GM10248 (cell line): ENCODE results near the gene IGFBPL1.

Experiments used
- CTCF ChIA-PET: fragments of 300-600 bp; sonication (Branson Sonifier 250); formaldehyde crosslinking; extraction: SDS; loops from one replicate; lab custom pipeline; 2021; ENCODE audit warnings: antibody characterized with exemption; lab: Yijun Ruan, JAX
- POLR2A ChIA-PET: fragments of 350-650 bp; sonication (Branson Sonifier 250); formaldehyde crosslinking; extraction: SDS; loops from one replicate; lab custom pipeline; 2020; ENCODE audit warnings: antibody characterized with exemption; lab: Yijun Ruan, JAX
- DNase-seq: peaks from one replicate; pipeline ENCODE4 v3.0.0; 2012; ENCODE audit errors: extremely low spot score
- CTCF ChIP-seq: IDR thresholded peaks from 2 replicates; pipeline ENCODE4 v1.5.1; 2012; ENCODE audit warnings: mild to moderate bottlenecking, low read depth; ENCODE audit errors: extremely low read depth, missing control alignments, control extremely low read depth

IGFBPL1 gene

GRCh38 chr9:38370176-38370575, 54.1 kb downstream of the IGFBPL1 start:
- POLR2A ChIA-PET = no interaction called here
- CTCF ChIA-PET = interaction anchor here (0.8 to 1.7 kb wide), 4 partner anchors 10 to 63 kb away, joined by 3 to 13 read pairs (median 4); no protein-coding TSS in a partner anchor
- no peak for DNase-seq
- no peak for TF ChIP-seq CTCF

DNA sequence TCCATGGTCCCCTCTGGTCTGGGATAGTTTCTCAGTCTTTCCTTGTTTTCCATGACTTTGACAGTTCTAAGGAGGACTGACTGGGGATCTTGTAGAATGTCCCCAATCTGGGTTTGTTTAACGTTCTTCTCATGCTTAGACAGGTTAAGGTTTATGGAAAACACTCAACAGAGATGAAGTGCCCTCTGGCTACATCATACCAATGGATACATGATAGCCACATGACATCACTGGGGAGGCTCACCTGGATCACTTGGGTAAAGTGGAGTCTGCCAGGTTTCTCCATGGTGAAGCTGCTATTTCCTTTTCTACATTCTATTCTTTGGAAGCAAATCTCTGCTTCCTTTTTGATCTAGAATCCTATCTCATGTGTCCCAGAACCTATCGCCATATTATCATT, 55.5 kb downstream of the IGFBPL1 start:
- ChIA-PET CTCF (no interaction called here), POLR2A (no interaction called here)
- no peak for TF ChIP-seq CTCF
- no peak for DNase-seq

- no peak for TF ChIP-seq CTCF
- no peak for DNase-seq
- POLR2A ChIA-PET = no interaction called here
- CTCF ChIA-PET = no interaction called here
Measured at GRCh38 chr9:38367898-38368297, 56.4 kb downstream of the IGFBPL1 start.

DNA sequence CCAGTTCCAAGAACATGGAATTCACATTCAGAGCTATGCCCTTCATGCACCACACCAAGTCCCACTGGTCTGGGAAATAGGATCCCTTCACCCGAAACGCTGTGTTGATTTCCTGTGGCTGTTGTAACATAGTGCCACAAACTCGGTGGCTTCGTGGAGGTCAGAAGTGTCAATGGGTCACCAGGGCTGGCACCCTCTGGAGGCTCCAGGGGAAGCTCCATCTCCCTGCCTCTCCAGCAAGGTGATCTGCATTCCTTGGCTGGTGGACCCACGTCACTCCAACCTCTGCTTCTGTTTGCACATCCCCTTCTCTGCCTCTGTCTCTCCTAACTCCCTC, 60.7 kb downstream of the IGFBPL1 start:
- no peak for TF ChIP-seq CTCF
- ChIA-PET CTCF (interaction anchor here (0.9 to 2.5 kb wide), 13 partner anchors 9 to 451 kb away, joined by 3 to 21 read pairs (median 5); no protein-coding TSS in a partner anchor), POLR2A (no interaction called here)
- DNase-seq = no peak

DNA sequence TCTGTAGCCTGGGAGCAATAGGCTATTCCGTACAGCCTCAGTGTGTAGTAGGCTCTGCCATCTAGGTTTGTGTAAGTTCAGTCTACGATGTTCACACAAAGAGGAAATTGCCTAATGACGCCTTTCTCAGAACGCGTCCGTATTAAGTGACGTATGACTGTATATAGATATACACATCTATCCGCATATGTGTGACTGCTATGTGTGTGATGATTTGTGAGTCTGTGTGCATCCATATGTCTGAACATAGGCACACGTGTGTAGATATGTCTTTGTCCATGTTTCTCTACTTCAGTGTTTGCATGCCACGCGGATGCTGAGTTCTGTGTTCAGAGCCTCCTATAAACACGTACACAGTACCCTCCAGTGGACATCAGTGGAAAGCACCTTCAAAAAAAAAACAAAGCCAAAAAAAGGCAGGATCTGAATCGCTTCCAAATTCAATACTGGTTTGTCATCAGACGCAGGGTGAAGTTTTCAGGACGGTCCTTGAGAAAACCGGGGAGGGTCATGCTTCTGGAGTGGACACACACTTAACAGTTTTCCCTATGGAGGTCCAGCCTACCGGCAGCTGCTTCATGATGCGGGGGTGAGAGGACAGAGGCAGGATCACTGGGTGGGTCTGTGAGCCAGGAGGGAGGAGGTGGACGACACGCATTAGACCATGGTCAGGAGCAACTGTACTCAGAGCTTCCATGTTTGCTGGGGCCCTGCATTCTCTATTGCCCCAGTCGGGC, 61.2 kb downstream of the IGFBPL1 start:
- ChIA-PET CTCF (interaction anchor here (0.9 to 2.5 kb wide), 13 partner anchors 10 to 450 kb away, joined by 3 to 21 read pairs (median 5); no protein-coding TSS in a partner anchor), POLR2A (no interaction called here)
- TF ChIP-seq CTCF = peak; percentile 64
- peak; percentile 58 for DNase-seq

DNA sequence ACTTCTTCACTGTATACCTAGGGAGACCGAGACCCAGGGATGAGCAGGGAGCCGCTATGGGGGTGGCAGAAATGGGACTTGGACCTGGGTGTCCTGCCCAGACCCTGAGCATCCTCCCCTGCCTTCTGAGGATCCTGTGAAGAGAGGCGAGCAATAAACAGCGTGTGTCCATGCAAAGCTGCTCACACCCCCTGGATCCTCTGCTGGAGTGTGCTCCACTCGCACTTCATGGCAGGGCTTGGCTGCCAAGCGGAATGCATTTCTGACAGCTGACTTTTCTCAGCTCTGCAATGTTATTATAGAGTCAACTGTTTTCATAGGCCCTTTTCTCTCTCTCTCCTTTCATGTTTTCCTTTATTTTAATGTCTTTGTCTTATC, 62.8 kb downstream of the IGFBPL1 start:
- CTCF ChIA-PET = interaction anchor here (1.5 to 2.3 kb wide), 3 partner anchors 16 to 448 kb away, joined by 4 to 11 read pairs (median 8); no protein-coding TSS in a partner anchor
- no peak for DNase-seq

More for the DNA sequence above, 62.8 kb downstream of the IGFBPL1 start:
- POLR2A ChIA-PET = no interaction called here
- TF ChIP-seq CTCF = no peak
